GM21717 (cell line): ENCODE measurements around the gene FOXN1.

Experiments used
- ATAC-seq: cut with Tn5 transposase; IDR thresholded peaks from one replicate; pipeline ENCODE4 v1.9.1; 2021; ENCODE audit warnings: mild to moderate bottlenecking, moderate library complexity; ENCODE audit not compliant: unreplicated experiment

The FOXN1 gene

DNA sequence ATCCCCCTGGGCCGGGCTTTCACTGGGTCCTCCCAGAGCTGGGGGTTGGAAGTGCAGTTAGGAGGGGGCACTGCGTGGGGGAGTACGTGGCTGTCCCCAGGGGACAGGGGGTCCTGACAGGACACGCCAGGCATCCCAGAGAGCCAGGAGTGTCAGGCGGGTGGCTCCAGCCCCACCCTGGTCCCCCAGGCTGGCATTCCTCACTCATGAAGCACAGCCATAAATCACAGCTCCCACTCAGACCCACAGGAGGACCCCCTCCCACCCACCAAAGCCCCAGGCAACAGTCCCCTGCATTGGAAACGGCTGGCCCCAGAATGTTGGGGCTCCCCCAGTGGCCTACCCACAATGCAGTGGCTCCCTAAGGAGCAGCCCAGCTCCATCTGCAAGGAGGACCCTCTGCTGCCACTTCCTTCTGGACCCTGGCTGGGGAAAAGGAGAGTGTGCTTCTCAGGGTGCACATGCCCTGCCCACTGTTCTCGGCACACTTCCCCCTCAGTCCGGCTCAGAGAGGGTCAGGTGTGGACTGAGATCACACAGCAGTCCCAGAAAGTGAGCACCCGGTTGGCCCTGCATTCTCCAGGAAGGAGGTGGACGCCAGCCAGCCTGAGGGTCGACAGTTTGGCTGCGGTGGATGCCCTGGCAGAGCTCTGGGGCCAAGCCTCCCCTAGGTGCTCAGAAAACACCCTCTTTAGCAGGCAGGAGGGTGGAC lies 7.3 kb upstream of the FOXN1 start:
- no peak for ATAC-seq

DNA sequence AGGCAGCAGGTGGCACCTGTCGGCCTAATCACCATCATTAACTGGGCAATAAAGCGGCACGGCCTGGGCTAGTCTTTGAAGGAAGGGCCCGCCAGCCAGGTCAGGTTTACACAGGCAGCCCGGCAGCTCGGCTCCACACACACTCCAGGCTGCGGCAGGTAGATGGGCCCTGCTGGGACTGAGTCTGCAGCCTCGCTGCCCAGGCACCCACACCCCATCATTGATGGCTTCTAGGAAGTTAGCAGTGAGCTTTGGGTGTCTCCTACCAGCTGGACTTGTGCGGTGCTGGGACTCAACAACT lies 6.8 kb upstream of the FOXN1 start:
- ATAC-seq: no peak

DNA sequence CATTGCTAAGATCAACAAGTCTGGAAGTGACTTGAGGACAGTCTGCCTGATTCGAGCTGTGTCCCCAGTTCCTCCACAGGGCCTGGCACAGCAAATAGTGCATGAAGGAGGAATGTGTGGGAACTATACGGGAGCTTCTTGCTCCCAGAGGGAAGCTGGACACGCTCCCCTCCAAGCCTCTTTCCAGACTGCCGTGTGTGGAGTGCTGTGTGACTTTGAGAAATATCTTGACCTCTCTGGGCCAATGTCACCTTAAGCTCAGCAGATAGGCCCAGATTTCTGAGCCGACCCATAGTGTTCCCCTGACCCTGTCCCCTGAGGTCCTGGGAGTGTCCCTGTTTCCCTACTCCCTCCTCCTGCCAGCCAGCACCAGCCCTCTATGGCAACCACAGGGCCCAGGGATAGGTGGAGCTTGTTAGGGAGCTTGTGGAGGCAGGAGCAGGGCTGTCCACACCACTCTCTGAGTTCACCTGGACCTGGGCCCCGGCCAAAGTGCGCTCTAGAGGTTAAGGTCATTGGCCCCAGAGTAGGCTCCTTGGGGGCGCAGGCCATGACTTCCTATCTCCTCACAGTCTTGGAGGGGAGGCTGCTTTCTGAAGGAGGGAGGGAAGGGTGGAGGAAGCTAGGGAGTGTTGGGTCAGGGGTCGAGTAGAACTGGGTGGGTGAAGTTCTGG lies 6.3 kb upstream of the FOXN1 start:
- no peak for ATAC-seq

DNA sequence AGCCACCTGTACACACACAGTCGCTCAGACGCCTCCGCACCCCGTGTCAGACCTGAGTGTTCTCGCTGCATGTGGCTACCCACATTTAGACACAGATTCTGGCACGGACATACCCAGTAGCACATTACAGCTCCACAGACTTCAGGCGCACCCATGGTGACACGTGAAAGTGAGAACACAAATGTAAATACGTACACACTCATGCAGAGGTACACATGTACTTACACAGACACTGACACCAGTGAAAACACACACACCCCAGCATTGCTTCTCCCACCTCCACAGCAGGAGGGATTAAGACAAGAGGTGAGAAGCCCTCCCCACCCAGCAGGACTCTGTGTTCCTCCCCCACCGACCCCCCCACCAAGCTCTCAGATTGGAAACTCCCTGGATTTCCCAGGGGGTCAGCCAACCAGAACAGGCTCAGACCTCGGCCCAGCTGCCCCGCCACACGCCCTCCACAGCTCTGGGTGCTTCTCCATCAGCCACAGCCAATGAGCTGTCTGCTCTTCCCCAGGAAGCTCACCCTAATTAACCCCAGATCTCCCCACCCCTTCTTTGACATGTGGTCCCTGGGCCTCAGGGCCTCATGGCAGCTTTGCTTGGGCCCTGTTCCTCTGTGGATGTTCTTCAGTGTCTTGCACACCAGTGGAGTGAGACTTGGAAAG lies 5.3 kb upstream of the FOXN1 start:
- ATAC-seq: no peak

DNA sequence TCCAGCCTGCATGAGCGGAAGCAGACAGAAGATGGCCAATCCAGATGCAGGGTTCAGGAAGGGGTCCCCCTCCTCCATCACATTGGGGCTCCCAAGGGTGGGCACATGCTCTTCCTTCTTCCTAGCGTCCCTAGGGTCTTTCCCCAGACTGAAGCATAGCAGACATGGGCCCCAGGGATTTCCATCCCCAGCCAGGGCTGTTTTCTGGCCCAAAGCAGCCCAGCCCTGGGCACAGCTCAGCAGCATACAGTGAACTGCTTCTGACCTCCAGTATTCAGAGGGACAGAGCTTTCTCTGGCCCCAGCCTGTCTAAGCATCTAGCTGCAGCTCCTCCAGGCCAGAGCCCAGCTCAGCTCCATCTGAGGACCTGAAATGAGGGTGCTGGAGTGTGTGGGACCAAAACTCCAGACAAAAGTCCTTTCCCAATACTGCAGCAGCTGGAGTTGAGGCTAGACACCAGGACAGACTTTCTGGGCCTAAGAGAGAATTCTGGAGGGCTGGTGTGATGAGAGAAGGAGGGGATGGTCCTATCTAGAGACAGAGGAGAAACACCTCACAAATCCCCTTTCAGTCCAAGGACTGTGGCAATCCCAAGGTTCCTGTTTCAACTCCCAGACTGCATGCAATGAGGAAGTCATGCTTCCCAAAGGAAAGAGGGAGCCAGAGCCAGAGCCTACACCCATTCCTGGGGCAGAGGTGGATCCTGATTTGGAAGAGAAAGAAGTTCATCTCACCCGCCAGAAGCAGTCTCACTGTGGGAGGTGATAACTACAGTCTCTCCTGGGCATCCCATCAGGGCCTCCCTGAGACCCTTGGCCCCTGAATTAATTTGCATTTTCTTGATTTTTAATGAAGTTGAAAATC lies 4.5 kb upstream of the FOXN1 start:
- ATAC-seq: no peak

DNA sequence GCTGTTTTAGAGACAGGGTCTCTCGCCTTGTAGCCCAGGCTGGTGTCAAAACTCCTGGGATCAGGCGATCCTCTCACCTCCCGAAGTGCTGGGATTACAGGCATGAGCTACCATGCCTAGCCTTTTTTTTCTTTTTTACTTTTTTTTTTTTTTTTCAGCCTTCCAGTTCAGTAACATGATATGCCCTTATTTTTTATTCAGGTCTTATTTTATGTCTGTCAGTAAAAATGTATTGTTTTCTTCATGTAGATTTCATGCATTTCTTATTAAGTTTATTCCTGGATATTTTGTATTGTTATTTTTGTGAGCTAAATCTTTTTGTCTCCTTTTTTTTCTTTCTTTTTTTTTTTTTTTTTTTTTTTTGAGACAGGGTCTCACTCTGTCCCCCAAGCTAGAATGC lies 2.7 kb upstream of the FOXN1 start:
- ATAC-seq: no peak

DNA sequence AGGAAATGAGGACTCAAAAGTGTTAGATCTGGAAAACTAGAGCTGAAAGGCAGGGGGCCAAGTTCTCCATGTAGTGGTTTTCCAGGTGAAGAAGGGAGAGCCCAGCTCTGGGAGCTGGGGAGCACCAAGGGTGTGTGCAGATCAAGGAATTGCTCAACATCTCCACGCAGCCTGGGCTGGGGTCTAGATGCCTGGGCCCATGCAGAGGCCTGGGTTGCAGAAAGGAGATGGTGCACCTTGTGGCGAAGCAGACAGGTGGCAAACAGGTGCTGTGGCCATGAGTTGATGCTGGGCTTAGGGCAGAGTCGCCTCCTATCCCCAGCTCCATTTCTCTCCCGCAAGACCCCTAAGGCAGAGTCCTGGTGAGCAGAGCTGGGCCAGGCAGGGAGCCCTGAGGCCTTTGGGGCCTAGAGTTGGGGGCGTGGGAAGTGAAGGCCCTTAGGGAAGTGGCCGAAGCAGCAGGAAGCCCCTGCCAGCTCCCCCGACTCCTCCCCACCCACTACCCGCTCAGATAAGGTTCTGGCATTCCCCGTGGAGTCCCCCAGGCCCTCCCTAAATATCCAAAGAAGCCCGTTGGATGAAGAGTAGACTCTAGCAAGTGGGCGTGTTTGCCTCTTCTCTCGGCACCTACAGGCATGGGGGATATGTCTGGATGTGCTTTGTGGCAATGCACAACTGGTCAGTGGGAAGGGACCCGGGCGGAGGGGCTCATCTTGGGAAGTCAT lies 777 bp downstream of the FOXN1 start:
- ATAC-seq: no peak

DNA sequence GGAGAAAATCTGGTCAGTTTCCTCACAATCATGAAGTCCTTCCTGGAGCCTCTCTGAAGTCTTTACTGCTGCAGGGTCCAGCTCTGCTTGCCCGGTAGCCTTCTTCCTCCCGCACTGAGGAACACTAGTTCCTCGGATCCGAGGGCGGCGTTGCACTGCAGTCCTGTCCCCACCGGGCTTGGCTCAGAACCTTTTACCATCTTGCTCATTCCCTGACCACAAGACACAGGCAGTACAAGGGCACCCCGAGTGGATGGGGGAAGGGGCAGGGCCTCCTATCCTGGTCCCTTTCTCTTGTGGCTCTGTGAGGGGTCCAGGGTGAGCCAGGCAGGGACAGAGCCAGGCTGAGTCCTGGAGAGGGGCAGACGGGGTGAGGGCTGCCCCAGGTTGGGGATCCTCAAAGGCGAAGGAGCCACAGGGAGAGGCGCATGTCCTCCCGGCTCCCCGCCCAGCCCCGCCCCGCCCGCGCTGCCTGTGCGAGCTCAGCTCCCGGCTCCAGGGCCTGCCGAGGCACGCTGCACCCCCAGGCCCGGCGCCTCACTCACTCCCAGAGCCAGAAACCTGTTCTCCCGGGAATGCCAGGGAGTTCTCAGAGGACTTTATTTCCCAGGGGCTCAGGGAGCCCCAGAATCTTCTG lies 1.5 kb downstream of the FOXN1 start:
- ATAC-seq: no peak

DNA sequence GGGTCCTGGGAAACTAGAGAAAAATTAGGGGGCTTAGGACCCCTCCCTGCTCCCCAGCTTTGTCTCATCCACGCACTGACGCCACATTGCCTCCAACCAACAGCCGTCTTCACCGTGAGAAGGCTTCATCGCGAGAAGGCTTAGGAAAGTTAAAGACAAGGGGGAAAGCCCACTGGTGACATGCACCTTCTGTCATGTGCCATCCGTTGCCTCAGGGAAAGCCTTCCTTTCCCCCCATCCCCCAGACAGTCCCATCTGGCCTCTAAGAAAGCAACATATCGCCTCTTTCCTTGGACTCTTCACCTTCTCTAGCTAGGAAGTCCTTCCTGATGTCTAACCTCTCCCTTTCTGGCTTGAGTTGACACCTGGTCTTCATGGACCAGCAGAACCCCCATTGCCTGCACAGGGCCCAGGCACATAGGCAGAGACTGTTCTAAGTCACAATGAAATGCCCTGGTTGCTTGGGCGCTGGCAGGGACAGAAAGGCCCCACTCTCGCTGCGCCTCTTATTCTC lies 2.1 kb downstream of the FOXN1 start:
- ATAC-seq: no peak

DNA sequence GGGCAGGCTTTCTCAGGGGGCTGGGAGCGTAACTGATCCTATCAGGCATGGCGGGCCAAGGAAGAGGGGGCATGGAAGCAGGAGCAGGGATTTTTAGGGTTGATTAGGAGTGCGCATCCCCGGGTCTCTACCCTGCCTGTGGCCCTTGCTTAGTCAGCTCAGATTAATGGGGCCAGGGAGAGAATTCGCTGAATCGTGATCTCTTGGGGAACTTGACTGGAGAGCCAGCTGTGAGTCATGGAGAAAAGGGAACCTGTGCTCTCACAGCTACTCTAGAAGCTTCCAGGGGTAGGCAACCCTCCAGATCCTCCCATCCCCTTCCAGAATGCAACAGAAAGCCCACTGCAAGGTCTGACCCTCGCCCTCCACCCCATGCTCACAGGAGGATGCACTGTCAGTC lies 3.6 kb downstream of the FOXN1 start:
- ATAC-seq: no peak

DNA sequence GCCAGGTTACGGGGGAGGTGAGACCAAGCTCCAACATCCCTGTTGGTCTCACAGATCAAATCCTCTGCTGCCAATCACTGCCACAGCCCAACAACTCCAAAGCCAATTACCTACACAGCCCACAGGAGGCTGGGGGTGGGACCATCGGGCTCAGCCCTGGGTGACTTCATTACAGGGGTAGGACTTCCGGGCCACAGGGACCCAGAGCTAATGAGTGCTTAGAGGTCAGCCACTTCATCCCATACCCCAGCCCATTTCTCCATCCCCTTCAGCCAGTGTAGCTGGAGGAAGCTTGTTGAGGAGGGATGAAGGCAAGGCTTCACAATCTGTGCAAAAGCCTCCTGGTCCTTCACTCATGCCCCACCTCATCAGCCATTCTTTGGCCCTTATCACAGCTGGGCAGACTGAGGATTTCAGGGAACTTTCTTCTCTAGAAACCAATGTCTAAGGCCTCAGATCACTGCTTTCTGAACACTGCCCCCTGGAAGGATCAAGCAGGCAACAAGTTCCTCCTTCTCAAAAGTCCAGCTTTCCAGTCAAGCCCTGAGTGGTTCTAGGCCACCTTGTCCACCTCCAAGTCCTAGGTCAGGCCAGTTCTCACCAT lies 5.8 kb downstream of the FOXN1 start:
- no peak for ATAC-seq

DNA sequence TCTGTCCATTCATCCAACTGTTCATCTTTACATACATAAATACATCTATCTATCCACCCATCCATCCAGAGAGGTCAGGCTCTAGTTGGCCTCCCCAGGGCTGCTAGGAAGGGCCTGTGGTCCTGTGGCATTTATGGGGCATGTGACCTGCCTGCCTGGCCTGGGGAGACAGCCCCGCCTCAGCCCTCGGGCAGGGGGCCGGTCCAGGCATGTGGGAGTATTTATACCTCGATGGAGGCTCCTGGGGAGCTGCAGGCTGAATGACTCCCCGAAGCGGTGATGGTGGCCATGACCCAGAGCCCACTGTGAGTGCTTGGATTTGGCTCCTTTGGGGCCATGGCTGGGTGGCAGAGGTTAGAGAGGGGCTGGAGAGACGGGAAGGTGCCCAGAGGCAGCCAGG lies 7.3 kb downstream of the FOXN1 start:
- ATAC-seq: no peak

DNA sequence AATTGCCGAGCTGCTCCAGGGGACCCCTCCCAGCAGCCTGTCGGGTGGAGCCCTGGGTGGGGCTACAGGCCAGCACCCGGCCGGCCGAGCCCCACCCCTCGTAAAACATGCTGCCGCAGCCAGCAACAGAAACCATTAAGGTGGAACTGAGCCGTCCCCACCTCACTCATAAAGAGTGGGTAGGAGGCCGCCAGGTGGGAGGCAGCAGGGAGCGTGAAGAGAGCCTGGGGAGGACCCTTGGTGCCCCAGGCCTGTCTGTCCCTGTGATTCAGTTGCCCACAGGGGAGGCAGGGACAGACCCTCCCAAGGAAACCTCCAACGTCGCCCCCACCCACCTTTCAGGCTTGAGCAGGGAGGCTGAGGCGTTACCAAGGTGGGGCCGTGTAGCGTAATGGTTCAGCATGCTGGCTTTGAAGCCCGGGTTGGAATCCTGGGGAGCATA lies 8.4 kb downstream of the FOXN1 start:
- no peak for ATAC-seq

DNA sequence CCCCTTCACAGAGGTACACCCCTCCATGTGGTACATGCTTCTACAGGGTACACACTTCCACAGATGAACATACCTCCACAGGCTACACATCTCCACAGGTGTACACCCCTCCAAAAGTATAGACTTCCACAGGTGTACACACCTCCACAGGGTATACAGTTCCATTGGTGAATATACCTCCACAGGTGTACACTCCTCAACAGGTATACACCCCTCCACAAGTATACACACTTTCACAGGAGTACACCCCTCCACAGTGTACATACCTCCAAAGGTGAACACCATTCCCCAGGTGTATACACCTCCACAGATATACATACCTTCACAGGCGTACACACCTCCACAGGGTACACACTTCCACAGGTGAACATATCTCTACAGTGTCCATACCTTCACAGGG lies 9.4 kb downstream of the FOXN1 start:
- no peak for ATAC-seq

DNA sequence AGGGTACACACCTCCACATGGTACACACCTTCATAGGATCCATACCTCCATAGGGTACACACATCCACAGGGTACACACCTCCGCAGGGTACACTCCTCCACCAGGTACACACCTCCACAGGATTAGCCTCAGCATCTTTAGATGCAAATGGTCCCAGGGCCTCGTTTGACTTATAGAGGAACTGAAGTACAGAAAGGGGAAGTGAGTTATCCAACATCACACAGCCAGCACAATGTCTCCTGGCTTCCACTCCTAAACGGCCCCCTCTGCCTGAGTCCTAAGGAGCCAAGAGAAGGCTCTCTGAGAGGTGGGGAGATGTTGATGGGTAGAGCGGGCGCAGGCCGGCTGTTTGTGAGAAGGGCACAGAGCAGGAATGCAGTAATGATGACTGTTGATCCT lies 12.0 kb downstream of the FOXN1 start:
- ATAC-seq: no peak

DNA sequence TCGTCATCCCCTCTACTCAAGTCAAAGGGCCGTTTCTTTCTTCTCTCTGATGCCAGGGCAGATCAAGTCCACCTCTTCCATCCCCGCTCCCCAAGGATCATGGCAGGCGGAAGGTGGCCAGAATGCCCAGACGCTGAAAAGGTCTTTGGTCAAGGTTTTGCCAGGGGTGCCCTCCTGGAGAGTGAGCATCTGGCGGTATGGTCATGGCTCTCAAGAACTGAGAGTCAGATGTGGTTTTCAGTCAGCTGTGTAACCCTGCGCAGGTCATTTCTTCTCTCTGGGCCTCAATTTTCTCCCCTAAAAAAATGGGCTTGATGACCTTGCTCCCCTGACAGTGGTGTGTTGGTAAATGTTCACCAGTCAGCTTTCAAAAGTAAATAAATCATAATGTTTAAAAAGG lies 12.4 kb downstream of the FOXN1 start:
- no peak for ATAC-seq

DNA sequence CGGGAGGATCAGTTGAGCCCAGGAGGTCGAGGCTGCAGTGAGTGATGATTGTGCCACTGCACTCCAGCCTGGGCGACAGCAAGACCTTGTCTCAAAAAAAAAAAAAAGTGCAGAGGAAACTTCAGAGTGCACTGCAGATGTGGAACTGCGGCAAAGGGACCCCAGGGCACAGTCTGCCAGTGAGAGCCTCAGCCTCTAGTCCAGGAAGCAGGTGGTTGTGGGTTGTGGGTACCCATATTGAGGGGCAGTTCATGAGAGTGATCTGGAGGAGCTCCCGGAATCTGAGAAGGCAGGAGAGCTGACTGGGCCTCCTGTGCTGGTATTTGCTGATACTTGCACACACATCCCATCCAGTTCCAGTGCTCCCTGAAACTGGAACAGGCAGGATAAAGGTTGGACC lies 13.1 kb downstream of the FOXN1 start:
- no peak for ATAC-seq

DNA sequence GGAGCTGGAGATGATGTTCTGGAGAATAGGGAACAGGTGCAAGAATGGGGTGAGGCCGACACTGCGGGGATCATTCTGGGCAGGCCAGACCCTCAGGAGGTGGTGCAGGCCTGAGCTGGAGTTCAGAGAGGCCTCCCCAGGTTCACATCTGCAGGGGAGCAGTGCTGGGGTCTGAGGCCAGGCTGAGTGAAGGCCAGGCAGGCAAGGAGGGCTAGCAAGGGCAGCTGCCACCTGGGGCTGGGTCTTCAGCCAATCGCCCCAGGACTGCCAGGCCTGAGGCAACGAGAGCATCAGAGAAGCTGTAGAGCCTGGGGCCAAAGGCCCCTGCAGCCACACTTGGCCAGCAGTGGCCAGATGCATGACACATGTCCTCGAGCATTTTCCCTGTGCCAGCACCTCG lies 14.5 kb downstream of the FOXN1 start:
- ATAC-seq: no peak

DNA sequence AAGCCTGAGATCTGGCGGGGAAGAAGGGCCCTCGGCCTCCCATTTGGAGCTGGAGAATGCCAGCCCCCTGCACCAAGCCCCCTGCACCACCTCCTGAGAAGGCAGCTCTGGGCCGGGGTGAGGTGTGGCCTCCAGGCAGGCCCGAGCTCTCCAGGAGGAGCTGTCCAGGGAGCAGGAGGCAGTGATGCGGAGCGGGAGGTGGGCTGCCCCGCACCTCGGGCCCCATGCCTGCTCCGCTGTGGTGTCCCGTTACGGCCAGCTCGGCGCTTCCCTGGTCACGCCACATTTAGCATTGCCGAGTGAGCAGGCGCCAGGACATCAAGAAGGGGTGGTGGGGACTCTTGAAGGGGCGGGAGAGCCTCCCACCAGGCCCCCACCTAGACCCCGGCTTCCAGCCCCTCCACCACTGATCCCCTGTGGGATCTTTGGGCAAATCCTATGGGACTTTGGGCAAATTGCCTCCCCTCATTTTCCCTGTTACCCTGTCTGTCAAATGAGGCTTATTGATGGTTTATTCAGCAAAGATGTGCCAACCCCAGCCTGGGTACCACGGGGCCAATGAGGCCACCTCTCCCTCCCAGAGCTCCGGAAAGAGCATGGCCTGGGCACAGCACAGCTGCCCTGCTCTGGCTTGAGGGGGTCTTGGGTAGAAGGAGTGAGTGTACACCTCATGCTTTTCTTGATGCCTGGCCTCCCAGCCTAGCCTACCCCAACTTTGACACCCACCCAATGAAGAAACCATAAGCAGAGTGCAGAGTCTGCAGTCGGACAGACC lies 15.3 kb downstream of the FOXN1 start:
- ATAC-seq: no peak
